K562 (cell line): Measurements from ENCODE around the gene S100A4.

Experiments used
- BMI1 ChIP-seq: fragments of 150-350 bp; IDR thresholded peaks from 2 replicates; pipeline ENCODE4 v1.6.1; 2014; ENCODE audit warnings: low read length
- FOS ChIP-seq: IDR thresholded peaks from 3 replicates; pipeline ENCODE4 v1.6.1; 2011; ENCODE audit not compliant: insufficient read length; ENCODE audit errors: extremely low read depth
- FOXA3 ChIP-seq, 2 experiments: fragments of 450-650 bp in 1 of 2; sonication (generic) in 1 of 2; formaldehyde crosslinking; IDR thresholded peaks in 1 of 2; conservative IDR thresholded peaks in 1 of 2; 2 replicates each; pipeline versions ENCODE4 v1.4.0 to v1.8.0; 2020 to 2022; ENCODE audit warnings: mild to moderate bottlenecking in 2 of 2, missing genetic modification reagents in 1 of 2
- ID3 ChIP-seq, 2 experiments: fragments of 250-450 bp in 1 of 2; fragments of 450-650 bp in 1 of 2; sonication (Bioruptor Pico) in 1 of 2; IDR thresholded peaks; 2 replicates each; pipeline versions ENCODE4 v1.6.1 to v1.8.0; 2016 to 2021; ENCODE audit warnings: mild to moderate bottlenecking in 2 of 2, moderate library complexity in 2 of 2, missing compliant biosample characterization in 1 of 2, missing genetic modification characterization in 1 of 2
- NR0B1 ChIP-seq: fragments of 450-650 bp; IDR thresholded peaks from one replicate; pipeline ENCODE4 v1.6.1; 2018; ENCODE audit warnings: mild to moderate bottlenecking, moderate library complexity; ENCODE audit not compliant: partially characterized antibody
- POLR2A ChIP-seq: fragments of 450-650 bp; conservative IDR thresholded peaks from 2 replicates; pipeline ENCODE4 v1.6.1; 2016
- SIN3A ChIP-seq, 2 experiments: fragments of 150-350 bp in 1 of 2; IDR thresholded peaks; 2 replicates each; pipeline ENCODE4 v1.6.1; 2011 to 2016; ENCODE audit warnings: borderline replicate concordance in 2 of 2, low read depth in 2 of 2, low read length in 2 of 2, mild to moderate bottlenecking in 2 of 2, moderate library complexity in 2 of 2; ENCODE audit not compliant: control insufficient read depth in 1 of 2

DNA sequence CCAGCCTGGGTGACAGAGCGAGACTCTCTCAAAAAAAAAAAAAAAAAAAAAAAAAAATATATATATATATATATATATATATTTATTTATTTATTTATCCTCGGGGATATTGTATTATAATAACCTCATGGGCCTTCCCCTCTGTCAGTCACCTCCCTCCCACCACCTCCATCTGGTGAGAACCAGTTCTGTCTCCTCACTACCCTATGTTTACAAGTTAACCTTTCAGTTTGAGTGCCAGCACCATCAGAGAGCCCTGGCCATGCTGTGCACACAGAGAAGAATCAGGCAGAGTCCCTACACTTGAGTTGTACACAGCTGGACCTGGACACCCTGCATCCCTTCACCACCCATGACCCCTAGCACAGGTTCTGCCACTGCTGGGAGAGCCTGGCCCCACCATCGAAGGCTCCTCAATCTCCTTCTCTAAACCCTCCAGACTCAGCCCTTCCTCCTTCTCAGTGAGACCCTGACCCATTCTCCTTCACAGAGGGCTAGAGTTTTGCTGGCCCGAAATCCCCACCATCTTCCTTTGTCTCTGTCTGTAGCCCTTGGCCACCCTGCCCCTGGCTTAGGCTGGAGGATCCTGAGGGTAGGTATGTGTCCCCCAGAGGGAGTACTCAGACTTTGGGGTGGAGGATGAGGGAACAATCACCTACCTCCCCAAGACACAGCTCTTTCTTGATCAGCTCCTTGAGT, 6.1 kb downstream of the S100A4 start:
- TF ChIP-seq NR0B1 (no peak), SIN3A (IDR thresholded peaks at IDR 0.05; ENCODE audit: borderline replicate concordance in 2 of 2, control insufficient read depth in 1 of 2, low read depth in 2 of 2, low read length in 2 of 2) (no peak), FOXA3 (CRISPR knock-in tag; conservative IDR thresholded peaks at IDR 0.05 in 1 of 2, IDR thresholded peaks at IDR 0.05 in 1 of 2) (no peak), ID3 (CRISPR knock-in tag; IDR thresholded peaks at IDR 0.05) (no peak), ID3 (tag; IDR thresholded peaks at IDR 0.05) (no peak), POLR2A (no peak), BMI1 (no peak), FOS (no peak)
